Esophagus muscularis mucosa (tissue), 4 donors: ENCODE data around the gene NSD2. TPM values are rescaled to one million over a fixed set of nuclear protein-coding genes. Genes with fewer than 3 reads are reported as not detected.

Experiments
- DNase-seq: peaks from one replicate; pipeline ENCODE4 v3.0.0-alpha.2; 2017; ENCODE audit errors: extremely low spot score
- H3K27ac ChIP-seq, 4 donors: fragments of 200-600 bp; sonication (generic); replicated peaks in 1 of 4; 1 replicate in 3 of 4; 2 replicates in 1 of 4; pipeline ENCODE4 v1.5.1; 2016 to 2019; ENCODE audit warnings: mild to moderate bottlenecking in 1 of 4
- H3K27me3 ChIP-seq, 4 donors: fragments of 200-600 bp; sonication (generic); one replicate each; pipeline versions ENCODE4 v1.5.1 to v1.6.0; 2016 to 2019
- H3K36me3 ChIP-seq, 4 donors: fragments of 200-600 bp; sonication (generic); one replicate each; pipeline ENCODE4 v1.5.1; 2016 to 2019
- H3K4me1 ChIP-seq, 4 donors: fragments of 200-600 bp; sonication (generic); one replicate each; pipeline ENCODE4 v1.5.1; 2016 to 2019
- H3K4me3 ChIP-seq, 4 donors: fragments of 200-600 bp; sonication (generic); 1 replicate in 2 of 4; 2 replicates in 2 of 4; pipeline ENCODE4 v1.5.1; 2016 to 2019; ENCODE audit warnings: mild to moderate bottlenecking in 4 of 4, moderate library complexity in 1 of 4
- H3K9me3 ChIP-seq, 4 donors: fragments of 200-600 bp; sonication (generic); 1 replicate in 3 of 4; 2 replicates in 1 of 4; pipeline ENCODE4 v1.5.1; 2016 to 2019
- CTCF ChIP-seq, 3 experiments: fragments of 200-600 bp in 2 of 3; fragments of 450-650 bp in 1 of 3; sonication (generic) in 2 of 3; IDR thresholded peaks; one replicate each; pipeline ENCODE4 v1.5.1; 2017 to 2019; ENCODE audit warnings: antibody characterized with exemption in 3 of 3, mild to moderate bottlenecking in 2 of 3, moderate library complexity in 1 of 3
- EP300 ChIP-seq: sonication (generic); formaldehyde crosslinking; IDR thresholded peaks from one replicate; pipeline ENCODE4 v1.6.1; 2017; ENCODE audit warnings: antibody characterized with exemption
- POLR2A ChIP-seq: fragments of 450-650 bp; IDR thresholded peaks from one replicate; pipeline ENCODE4 v1.6.1; 2017; ENCODE audit warnings: antibody characterized with exemption, moderate library complexity, mild to moderate bottlenecking, low read depth
- POLR2AphosphoS5 ChIP-seq, 2 donors: sonication (generic); formaldehyde crosslinking; IDR thresholded peaks; one replicate each; pipeline ENCODE4 v1.6.1; 2017; ENCODE audit warnings: antibody characterized with exemption in 2 of 2
- WGBS: methylation state at CpG from one replicate; pipeline ENCODE4 v1.1.5; 2018; 5-methylcytosine and 5-hydroxymethylcytosine counted together
- intact Hi-C: fragments of 100-400 bp; cut with DNase I; formaldehyde crosslinking; loops from one replicate; pipeline ENCODE4 v1.15.1; 2023
- total RNA-seq, 4 donors: library from RNA; depleted of rRNA; stranded (reverse); fragments of >200 nt; gene quantifications; one replicate each; pipeline versions ENCODE4 v1.1.0 to v1.2.1, GENCODE V29; 2016

Gene NSD2
- total RNA-seq, 4 donors from 2014 or later, result 31.8 to 44.2 (median 37.5) TPM

- H3K4me1 ChIP-seq, result peaks cover 0 to 2% (median 0%) of the 10 kb centered on the region in 4 donors
- 92% methylated on average over 45 of the region's 45 CpGs for WGBS
- intact Hi-C loops, result no loop called here
These were observed 107.7 kb downstream of the NSD2 start for GRCh38 chr4:1978741-1979476.

GRCh38 chr4:1979477-1980196 lies 108.4 kb downstream of the NSD2 start:
- Histone ChIP-seq H3K27ac (no peak overlapping the region), H3K4me1 (peaks cover 0 to 9% (median 0%) of the 10 kb centered on the region in 4 donors), H3K27me3 (no peaks in the 10 kb centered on the region), H3K4me3 (no peak overlapping the region), H3K36me3 (peaks cover 68 to 100% (median 99%) of the 10 kb centered on the region in 4 donors), H3K9me3 (no peaks in the 10 kb centered on the region)
- TF ChIP-seq CTCF (IDR thresholded peaks at IDR 0.05) (no peak), POLR2A (no peak), POLR2AphosphoS5 (IDR thresholded peaks at IDR 0.05) (no peak), EP300 (no peak)
- intact Hi-C loops, result no loop called here
- WGBS, result 86% methylated on average over 18 of the region's 22 CpGs
- no peak for DNase-seq

More at GRCh38 chr4:1978741-1979476, 107.7 kb downstream of the NSD2 start:
- no peak overlapping the region for H3K4me3 ChIP-seq
- H3K9me3 ChIP-seq, result no peaks in the 10 kb centered on the region
- no peak overlapping the region for H3K27ac ChIP-seq
- no peaks in the 10 kb centered on the region for H3K27me3 ChIP-seq
- peaks cover 64 to 100% (median 99%) of the 10 kb centered on the region in 4 donors for H3K36me3 ChIP-seq
- TF ChIP-seq POLR2AphosphoS5 (IDR thresholded peaks at IDR 0.05) (no peak), CTCF (IDR thresholded peaks at IDR 0.05) (no peak), EP300 (no peak)
- DNase-seq, result no peak

GRCh38 chr4:1980561-1981041 lies 109.4 kb downstream of the NSD2 start:
- WGBS, result 89% methylated on average over 12 of the region's 16 CpGs
- Histone ChIP-seq H3K4me1 (peaks cover 0 to 9% (median 0%) of the 10 kb centered on the region in 4 donors), H3K36me3 (peaks cover 67 to 100% (median 99%) of the 10 kb centered on the region in 4 donors), H3K27ac (no peak overlapping the region), H3K4me3 (no peak overlapping the region), H3K9me3 (no peaks in the 10 kb centered on the region), H3K27me3 (no peaks in the 10 kb centered on the region)
- TF ChIP-seq POLR2A, result no peak
- intact Hi-C loops, result no loop called here
- no peak for DNase-seq

GRCh38 chr4:1981251-1982058 lies 110.3 kb downstream of the NSD2 start:
- no peak overlapping the region for H3K27ac ChIP-seq
- no peak for TF ChIP-seq CTCF (IDR thresholded peaks at IDR 0.05)
- no peak for TF ChIP-seq POLR2A
- TF ChIP-seq EP300, result no peak
- no peak for TF ChIP-seq POLR2AphosphoS5 (IDR thresholded peaks at IDR 0.05)
- no peak overlapping the region for H3K4me3 ChIP-seq
- H3K4me1 ChIP-seq, result peaks cover 0 to 9% (median 0%) of the 10 kb centered on the region in 4 donors
- no peaks in the 10 kb centered on the region for H3K9me3 ChIP-seq
- H3K27me3 ChIP-seq, result no peaks in the 10 kb centered on the region
- intact Hi-C loops, result no loop called here
- WGBS, result 83% methylated on average over 20 of the region's 22 CpGs
- peaks cover 67 to 100% (median 99%) of the 10 kb centered on the region in 4 donors for H3K36me3 ChIP-seq
- DNase-seq, result no peak
